KOPT-K1 (cell line): ENCODE data around the gene ANKDD1B.
"Not testable (repeated sequence)": the region's sequence is repeated elsewhere in the genome, so short reads cannot be mapped to it uniquely, and the experiment has no call there.

ENCODE experiments used
- H3K27ac ChIP-seq: fragments of 200-600 bp; sonication (generic); 2 replicates; pipeline ENCODE4 v1.5.1; 2016; ENCODE audit warnings: antibody characterized with exemption, mild to moderate bottlenecking, low read depth, low read length; ENCODE audit not compliant: poor library complexity, severe bottlenecking
- H3K36me3 ChIP-seq: fragments of 200-600 bp; sonication (generic); 2 replicates; pipeline ENCODE4 v1.5.1; 2017; ENCODE audit warnings: antibody characterized with exemption, mild to moderate bottlenecking, low read length, moderate library complexity; ENCODE audit not compliant: insufficient read depth
- H3K9me3 ChIP-seq: fragments of 200-600 bp; sonication (generic); 2 replicates; pipeline ENCODE4 v1.5.1; 2017; ENCODE audit warnings: antibody characterized with exemption, low read length, mild to moderate bottlenecking; ENCODE audit not compliant: insufficient read depth, poor library complexity, severe bottlenecking

Gene ANKDD1B

DNA sequence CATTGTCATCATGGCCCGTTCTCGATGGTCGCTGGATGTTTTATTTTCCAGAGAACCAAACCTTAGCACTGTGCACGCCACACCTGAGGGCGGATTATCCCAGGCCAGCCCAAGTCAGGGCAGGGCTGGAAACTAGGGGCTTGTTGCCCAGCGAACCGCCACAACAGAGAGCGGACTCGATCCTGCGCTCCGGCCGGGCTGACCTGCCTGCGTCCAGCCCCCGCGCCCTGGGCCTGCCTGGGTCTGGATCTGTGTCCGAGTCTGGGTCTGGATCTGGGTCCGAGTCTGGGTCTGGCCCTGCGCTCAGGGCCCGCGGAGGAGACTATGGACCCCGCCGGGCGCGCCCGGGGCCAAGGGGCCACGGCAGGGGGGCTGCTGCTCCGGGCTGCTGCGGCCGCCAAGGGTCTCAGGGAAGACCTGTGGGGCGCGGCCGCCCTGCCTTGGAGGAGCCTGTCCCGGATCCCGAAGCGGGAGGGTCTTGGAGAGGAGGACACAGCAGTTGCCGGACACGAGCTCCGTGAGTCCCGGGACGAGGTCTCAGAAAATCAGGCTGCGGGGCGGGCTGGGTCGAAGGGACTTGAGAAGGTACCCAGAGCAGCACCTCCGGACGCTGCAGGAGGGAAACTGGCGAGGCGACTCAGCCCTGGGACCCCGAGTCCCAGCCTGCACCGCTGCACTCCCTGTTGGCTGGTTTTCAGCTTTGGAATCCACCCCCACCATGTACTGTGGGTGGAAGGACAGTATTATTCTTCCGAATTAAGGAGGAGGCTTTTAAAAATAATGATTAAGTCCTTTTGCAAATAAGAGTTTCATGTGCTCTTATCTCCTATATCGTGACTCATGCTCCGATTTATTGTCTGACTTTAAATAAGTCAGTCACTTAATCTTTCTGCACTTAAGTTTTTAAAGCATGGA, at the start of gene ANKDD1B:
Gene ANKDD1B (plus strand): TSS at position 143 of the 915 bp plus-strand sequence. CDS start 182 bp downstream, at position 325.
- Histone ChIP-seq H3K9me3 (no peaks in the 10 kb centered on the region), H3K27ac (no peak within 1 kb of the TSS), H3K36me3 (no peaks in the 10 kb centered on the region)

GRCh38 chr5:75565991-75566709, 45.1 kb upstream of the ANKDD1B start:
- H3K36me3 ChIP-seq, H3K27ac ChIP-seq, H3K9me3 ChIP-seq: not testable (repeated sequence)

DNA sequence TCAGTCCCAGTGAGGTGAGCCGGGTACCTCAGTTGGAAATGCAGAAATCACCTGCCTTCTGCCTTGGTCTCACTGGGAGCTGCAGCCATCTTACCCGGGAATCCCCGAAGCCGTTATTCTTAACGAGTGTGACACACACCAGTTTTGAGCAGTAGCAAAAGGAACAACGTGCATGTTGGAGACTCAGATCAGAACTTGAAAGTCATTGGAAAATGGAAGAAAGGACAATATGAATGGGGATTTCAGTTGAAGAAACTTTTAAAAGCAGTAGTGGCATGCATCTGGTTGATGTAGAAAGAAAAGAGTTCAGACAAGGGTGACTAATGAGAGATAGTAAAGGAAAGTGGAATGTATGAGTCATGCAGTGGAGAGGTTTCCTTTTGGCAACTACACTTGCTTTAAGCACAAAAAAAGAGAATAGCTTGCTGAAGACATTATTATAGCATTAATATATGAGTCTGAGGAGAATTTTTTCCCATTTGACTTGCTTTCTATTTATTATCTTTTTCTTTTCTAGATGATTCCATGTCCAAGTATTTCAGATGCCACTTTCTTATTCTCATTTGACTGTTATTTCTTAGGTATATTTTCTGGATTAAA, 44.4 kb upstream of the ANKDD1B start:
- peaks cover 6% of the 10 kb centered on the region for H3K36me3 ChIP-seq
- H3K27ac ChIP-seq, result no peak overlapping the region
- peaks cover 9% of the 10 kb centered on the region for H3K9me3 ChIP-seq

DNA sequence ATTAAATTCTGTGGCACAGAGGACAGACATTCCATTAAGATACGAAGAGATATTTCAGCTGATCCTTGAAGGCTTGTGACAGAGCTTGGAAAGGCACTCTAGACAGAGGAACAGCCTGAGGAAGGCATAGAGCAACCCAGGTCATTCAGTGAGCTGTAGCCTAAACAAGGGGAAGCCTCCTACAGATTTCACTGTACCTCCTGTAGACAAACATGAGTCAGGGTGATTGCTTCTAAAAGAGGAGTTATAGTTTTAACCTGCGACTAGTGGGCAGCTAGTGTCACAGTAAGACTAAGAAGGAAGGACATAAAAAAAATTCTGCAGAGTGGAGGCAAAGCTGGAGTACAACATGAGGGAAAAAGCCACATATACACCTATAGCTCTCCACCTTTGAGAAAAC, 43.5 kb upstream of the ANKDD1B start:
- H3K36me3 ChIP-seq, result peaks cover 6% of the 10 kb centered on the region
- H3K9me3 ChIP-seq, result peaks cover 9% of the 10 kb centered on the region
- H3K27ac ChIP-seq, result no peak overlapping the region

DNA sequence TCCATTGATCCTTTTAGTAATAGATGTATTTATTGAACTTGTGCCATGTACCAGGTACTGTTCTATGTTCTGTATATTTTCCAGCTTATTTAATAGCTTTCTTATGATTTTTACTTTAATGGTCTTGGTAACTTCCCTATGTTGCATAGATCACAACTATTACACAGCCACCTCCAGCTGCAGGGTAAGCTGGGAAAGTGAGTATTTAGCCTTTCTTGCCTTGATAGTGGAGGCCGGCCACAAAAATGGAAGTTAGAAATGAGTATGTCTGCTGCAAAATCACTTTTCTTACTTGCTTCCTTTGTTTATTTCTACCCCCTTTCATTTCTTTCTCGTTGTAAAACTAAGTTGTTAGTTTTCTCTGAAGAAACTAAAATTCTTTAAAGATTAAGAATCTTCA, 43.1 kb upstream of the ANKDD1B start:
- H3K36me3 ChIP-seq, result peaks cover 6% of the 10 kb centered on the region
- H3K9me3 ChIP-seq, result peaks cover 5% of the 10 kb centered on the region
- no peak overlapping the region for H3K27ac ChIP-seq

DNA sequence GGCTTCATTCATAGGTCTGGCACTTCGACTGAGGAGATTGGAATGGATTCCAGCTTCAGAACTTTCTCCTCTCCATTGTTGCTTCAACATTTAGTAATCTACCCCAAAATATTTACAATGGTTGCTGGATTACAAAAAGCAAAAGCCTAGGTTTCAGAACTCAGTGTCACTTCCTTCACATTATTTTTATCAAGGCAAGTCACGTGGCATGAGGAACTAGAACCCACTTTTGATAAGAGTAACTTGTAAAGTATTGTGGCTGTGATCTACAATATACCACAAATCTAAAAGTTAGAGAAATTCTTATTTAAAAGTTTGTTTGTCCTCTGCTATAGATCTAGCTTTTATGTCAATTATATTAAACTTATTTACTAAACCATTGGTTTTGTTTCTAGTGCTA, 39.7 kb upstream of the ANKDD1B start:
- Histone ChIP-seq H3K36me3 (peaks cover 20% of the 10 kb centered on the region), H3K9me3 (no peaks in the 10 kb centered on the region), H3K27ac (no peak overlapping the region)

- no peaks in the 10 kb centered on the region for H3K9me3 ChIP-seq
- peaks cover 43% of the 10 kb centered on the region for H3K36me3 ChIP-seq
- no peak overlapping the region for H3K27ac ChIP-seq
Measured at GRCh38 chr5:75574791-75575190, 36.5 kb upstream of the ANKDD1B start.

DNA sequence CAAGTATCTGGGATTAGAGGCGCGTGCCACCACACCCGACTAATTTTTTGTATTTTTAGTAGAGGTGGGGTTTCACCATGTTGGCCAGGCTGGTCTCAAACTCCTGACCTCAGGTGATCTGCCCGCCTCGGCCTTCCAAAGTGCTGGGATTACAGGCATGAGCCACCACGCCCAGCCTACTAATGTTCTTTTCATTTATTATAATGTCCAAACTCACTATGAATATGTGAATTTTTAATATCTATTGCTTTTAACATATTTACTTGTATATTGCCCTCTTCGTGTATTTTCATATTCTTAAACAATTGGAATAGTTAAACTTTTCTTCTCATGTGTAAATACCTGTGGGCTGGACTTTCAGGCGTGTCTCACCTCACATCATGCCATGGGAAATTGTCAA, 33.0 kb upstream of the ANKDD1B start:
- H3K9me3 ChIP-seq, H3K27ac ChIP-seq: not testable (repeated sequence)
- peaks cover 70% of the 10 kb centered on the region for H3K36me3 ChIP-seq

DNA sequence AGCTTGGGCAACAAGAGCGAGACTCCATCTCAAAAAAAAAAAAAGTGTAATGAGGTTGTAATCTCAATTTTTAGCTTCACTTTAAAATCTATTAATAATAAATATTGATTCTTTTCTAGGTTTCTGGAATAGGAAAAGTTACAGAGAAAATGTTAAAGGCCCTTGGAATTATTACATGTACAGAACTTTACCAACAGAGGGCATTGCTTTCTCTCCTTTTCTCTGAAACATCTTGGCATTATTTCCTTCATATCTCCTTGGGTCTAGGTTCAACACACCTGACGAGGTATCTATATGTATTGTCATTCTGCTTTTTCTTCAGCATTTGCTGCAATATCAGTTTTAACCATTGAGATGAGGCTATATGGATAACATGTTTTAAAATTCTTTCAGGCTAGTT, 26.6 kb upstream of the ANKDD1B start:
- Histone ChIP-seq H3K27ac (no peak overlapping the region), H3K9me3 (no peaks in the 10 kb centered on the region), H3K36me3 (peaks cover 78% of the 10 kb centered on the region)

- H3K9me3 ChIP-seq, result no peaks in the 10 kb centered on the region
- H3K27ac ChIP-seq, result no peak overlapping the region
- H3K36me3 ChIP-seq, result peaks cover 68% of the 10 kb centered on the region
Measured at GRCh38 chr5:75588666-75589065, 22.6 kb upstream of the ANKDD1B start.

DNA sequence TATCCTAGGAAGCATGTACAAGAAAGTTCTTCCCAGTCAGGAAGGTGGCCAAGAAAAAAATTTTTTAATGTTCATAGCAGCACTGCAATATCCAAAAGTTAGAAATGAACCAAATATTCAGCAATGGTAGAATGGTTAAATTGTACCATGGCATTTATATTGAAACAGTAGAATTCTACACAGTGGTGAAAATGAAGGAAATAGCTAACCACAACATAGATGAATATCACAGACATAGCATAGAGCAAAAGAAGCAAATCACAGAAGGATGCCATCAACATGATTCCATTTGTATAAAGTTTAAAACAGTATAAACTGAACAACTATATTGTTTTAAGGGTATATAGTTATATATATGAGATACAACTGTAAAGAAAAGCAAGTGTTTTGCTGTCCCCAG, 10.7 kb upstream of the ANKDD1B start:
- no peaks in the 10 kb centered on the region for H3K9me3 ChIP-seq
- peaks cover 20% of the 10 kb centered on the region for H3K36me3 ChIP-seq
- no peak overlapping the region for H3K27ac ChIP-seq

DNA sequence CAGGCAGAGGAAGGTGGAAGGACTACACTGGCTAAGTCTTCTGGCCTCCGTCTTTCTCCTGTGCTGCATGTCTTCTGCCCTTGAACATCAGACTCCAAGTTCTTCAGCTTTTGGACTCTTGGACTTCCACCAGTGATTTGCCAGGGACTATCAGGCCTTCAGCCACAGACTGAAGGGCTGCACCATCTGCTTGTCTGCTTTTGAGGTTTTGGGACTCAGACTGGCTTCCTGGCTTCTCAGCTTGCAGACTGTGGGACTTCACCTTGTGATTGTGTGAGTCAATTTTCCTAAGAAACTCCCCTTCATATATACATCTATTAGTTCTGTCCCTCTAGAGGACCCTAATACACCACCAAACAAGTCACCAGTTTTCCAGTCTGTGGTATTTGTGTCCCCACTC, 9.7 kb upstream of the ANKDD1B start:
- H3K9me3 ChIP-seq, result no peaks in the 10 kb centered on the region
- no peak overlapping the region for H3K27ac ChIP-seq
- H3K36me3 ChIP-seq, result peaks cover 14% of the 10 kb centered on the region

DNA sequence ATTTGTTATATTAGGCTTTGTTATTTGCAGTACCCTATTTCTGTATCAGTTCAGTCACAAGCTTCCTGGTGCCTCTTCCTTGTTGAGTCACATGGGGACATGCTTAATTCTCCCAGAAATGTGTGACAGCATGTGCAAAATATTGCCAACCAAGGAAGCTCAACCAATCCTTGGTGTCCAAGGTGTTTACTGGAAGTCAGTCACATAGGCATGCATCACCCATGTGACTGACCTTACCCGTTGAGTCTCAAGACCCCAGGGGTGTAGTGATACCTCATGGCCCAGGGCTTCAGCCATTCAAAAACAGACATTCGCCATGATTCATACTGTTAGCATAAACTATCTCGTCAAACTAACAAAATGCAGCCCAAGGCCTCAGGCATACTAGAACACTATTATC, 9.3 kb upstream of the ANKDD1B start:
- Histone ChIP-seq H3K36me3 (peaks cover 14% of the 10 kb centered on the region), H3K9me3 (no peaks in the 10 kb centered on the region), H3K27ac (no peak overlapping the region)

GRCh38 chr5:75603371-75603770, 7.9 kb upstream of the ANKDD1B start:
- no peak overlapping the region for H3K27ac ChIP-seq
- peaks cover 14% of the 10 kb centered on the region for H3K36me3 ChIP-seq
- no peaks in the 10 kb centered on the region for H3K9me3 ChIP-seq

DNA sequence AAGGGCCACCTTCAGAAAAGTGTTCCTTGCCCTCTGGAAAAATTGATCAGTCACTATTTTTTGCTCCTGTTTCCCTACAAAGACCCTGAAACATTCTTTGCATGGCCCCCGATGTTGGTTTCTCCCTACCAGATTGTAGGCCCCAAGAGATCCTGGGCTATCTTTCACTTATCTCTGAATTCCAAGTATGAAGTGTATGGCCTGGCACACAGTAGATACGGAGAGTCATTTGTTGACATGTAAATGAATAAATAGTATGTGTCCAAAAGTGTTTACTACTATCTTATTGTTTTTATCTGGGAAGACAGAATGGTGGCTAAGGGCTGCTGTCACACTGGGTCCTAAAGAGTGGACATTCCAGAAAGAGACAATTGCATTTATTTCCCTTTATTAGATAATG, 7.4 kb upstream of the ANKDD1B start:
- H3K9me3 ChIP-seq, result no peaks in the 10 kb centered on the region
- H3K27ac ChIP-seq, result no peak overlapping the region
- peaks cover 14% of the 10 kb centered on the region for H3K36me3 ChIP-seq
